HG02571 (cell line): ENCODE data around the gene PAX3.

Experiments
- ATAC-seq: cut with Tn5 transposase; IDR thresholded peaks from one replicate; pipeline ENCODE4 v1.9.1; 2021; ENCODE audit warnings: mild to moderate bottlenecking, moderate library complexity; ENCODE audit not compliant: unreplicated experiment

Gene PAX3

DNA sequence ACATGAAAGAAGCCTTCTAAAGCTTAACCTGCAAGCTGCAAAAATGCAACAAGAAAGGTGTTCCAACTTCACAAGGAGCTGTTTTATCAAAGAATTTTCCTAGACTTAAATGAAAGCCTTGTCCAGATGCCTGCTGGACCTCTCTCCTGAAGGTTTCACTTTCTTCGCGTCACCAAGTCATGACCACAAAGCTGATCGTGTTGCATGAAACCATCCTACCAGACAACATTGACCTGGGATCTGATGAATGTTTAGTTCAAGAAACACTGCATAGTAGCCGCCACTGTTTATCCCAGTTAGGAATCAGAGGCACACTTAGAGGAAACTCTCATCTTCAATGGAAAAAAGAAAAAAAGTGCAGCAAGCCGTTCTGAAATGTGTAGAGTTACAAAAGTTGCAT lies 26.9 kb downstream of the PAX3 start:
- no peak for ATAC-seq

DNA sequence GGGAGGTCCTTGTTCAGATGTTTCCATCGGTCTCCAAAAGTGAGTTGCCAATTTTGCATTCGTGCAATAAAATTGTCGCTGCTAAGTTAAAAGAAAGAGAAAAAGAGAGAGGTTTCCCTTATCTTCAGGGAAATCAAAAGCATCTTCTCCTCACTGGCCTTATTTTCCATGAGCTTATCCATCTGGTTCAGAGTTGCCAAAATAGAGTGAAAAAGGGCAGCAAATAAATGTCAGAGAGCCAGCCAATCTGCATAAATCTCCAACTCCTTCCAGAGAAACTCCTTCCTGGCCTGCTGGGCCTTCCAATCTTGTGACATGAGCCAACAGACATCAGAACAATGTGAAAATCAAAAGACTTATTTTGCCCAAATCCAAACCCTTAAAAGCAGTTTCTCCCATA lies 28.4 kb downstream of the PAX3 start:
- no peak for ATAC-seq

DNA sequence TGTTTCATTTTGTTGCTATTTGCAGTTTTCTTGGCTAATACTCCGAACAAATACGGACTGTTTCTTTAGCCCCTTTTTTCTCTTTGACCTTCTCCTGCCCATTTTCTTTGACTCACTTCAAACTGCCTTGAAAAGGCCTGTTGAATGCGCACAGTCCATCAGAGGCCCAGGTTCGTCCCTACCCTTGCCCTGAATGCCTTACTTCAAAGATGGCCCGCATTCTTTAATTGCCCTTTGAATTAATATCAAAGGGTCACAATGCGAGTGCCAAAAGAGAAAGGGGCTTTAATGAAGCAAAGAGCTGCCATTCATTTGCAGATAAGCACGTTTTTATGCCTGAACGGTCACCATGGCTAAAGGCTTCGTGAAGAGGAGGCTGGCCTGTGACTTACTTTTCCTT lies 29.7 kb downstream of the PAX3 start:
- no peak for ATAC-seq

DNA sequence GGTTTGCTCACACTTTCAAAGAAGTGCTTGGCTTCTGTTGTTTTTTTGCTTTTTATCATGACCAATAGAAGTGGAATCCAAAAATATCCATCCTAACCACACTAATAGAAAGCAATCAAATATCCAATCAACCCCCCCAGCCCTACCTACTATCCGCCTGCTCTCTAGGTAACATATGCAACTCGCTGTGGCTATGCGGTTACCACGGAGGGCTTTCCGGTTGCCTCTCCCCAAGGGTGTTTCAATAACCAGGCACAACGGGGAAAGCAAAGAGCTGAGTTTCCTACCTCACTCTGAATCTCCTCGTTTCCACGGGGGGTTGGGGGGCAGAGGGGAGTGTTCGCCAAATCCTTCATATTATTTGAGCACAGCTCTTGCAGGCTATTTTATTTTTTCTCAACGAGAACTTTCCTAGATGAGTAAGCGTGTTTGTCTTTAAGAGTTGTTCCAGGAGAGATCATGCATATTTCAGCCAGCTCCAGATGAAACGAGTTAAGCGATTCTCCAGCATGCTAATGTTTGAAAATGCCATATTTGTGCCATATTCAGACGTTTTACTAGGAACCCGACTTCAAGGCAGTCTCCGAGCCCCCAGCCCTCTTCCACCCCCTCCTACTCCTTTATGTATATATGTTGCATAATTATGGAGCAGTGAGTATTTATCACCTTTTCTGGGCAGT lies 30.3 kb downstream of the PAX3 start:
- ATAC-seq: no peak

DNA sequence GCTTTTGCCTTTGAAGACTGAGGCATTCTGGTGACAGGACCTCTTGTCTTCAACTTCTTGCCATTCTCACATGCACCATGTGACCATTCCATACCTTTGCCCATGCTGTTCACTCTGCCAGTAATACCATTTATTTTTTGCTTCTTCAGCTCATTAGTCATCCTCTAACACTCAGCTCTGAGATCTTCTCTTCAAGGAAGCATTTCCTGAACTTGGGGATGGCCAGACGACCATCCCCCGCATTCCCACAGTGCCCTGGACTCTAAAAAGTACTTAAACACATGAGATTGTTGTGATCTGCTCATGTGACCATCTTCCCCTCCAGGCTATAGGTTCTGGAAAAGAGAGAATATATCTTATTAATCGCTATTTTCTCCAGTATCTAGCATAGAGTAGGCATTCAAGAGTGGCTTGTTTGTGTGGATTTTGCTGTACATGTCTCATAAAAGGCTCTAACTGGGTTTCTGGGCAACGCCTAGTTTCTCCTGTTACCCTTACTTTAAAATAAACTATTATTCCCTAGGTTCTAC lies 33.9 kb downstream of the PAX3 start:
- no peak for ATAC-seq

DNA sequence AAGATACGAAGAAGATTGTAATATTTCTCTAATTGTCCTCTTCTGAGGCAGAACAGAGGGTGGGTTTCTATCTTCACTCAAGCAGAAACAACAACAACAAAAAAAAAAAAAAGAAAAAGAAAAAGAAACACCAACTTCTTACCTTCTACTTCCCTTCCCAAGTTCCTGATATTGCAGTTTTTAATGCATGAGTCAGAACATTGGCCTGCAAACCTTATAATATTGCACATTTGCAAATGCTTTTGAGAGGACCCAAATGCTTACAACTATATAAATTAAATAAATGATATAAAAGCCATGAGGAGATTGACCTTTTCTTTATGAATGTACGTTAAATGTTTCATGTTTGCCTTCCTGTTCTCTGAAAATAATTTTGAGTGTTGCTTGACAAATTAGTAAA lies 37.3 kb downstream of the PAX3 start:
- no peak for ATAC-seq

DNA sequence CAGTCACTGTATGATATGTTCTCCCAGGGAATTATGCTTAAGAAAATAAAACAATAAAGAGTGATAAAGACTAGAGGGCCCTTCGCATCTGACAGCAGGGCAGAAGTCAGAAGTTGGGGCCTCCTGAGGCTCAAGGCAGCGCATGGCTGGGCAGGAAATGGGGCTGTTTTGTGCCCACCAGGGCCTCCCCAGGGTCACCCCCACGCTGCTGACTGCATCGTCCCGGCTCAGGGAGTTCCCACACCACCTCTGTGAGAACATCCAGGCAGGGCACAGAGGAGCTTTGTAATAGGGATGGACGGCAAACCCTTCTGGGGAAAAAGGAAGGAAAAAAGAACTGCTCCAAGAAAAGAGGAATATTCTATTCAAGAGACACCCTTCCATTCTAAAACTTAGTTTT lies 41.2 kb downstream of the PAX3 start:
- no peak for ATAC-seq

DNA sequence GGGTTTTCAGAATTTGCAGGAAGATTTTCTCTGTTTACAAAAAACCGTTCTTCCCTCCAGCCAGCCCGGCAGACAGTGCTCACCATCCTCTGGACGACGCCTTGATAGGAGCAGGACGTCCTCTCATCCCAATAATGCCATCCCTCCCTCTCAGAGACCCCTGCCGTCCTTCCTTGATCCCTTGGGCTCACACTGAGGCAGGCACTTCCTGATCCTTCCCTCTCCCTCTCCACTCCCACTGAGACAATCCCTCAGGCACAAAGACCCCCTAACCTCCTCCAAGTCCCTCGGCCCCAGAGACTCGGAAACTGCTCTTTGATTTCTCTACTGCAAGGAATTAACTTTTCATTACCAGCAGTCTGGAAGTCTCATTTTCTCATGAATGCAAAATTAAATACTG lies 42.5 kb downstream of the PAX3 start:
- ATAC-seq: no peak

GRCh38 chr2:222255090-222255489 lies 43.7 kb downstream of the PAX3 start:
- ATAC-seq: no peak

DNA sequence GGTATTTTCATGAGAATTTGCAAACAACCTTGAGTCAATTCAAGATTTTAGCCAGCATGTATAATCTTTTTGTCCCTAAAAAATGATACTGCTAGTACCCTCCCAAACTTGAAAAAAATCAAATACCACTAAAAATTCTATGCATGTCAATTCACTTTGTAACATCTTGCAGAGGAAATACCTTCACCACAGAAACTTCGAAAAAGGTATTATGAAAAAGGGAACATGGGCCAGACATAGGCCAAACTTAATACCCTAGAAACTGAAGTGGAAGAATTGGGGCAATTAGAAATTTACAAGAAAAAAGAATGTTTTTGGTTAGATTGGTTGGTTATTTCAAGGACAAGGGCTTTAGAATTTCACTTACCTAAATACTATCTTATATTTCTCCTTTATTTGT lies 48.5 kb downstream of the PAX3 start:
- no peak for ATAC-seq

DNA sequence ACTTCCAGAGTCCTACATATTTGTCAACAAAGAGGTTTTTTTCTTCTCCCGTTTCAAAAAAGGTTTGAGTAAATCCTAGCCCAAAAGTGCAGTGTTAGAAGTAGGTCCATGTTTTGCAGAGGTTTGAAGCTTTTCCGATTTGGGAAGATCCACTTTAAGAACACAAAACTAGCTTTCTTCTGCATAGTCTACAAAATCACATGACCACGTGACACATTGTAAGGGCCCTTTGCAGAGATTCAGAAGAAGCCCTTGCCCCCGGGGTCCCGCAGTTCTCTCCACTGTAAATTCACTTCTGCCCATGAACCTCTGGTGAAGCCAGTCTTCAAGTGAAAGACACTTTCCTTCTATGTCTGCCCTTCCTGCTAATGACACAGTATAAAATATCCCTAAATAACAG lies 49.4 kb downstream of the PAX3 start:
- no peak for ATAC-seq

DNA sequence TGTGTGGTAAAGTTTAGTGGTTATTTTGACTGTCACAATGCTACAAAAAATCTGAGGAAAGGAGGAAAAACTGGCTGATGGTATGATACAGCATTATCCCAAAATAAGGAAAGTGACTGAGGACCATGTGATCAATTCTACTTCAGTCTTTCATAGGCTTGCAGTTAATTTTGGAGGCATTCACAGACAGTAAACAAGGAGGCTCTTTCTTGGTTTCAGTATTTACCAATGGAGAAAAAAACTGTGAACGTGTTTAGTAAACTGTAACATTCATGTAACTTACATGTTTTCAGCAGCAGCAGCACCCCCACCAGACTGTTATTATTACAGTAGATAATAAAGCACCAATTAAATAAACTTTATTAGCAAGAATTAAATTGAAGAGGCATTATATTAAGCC lies 50.0 kb downstream of the PAX3 start:
- no peak for ATAC-seq

GRCh38 chr2:222248256-222248655 lies 50.5 kb downstream of the PAX3 start:
- no peak for ATAC-seq

DNA sequence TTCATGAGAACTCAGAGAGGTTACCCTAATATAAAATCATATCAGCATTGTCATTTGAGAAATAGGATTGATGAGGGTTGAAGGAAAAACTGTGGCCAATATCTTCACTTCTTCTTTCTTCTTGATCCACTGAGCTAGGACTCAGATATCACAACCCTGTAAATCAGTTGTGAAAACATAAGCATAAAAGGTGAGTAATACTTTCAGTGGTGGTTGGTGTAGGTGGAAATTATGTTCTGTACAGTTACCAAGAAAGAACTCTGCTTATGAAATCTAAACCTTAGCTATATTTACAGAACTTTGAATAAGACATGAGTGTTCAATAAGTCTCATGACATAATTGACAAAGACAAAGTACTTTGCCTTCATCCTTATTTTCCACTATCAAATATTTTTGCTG lies 56.3 kb downstream of the PAX3 start:
- ATAC-seq: no peak

DNA sequence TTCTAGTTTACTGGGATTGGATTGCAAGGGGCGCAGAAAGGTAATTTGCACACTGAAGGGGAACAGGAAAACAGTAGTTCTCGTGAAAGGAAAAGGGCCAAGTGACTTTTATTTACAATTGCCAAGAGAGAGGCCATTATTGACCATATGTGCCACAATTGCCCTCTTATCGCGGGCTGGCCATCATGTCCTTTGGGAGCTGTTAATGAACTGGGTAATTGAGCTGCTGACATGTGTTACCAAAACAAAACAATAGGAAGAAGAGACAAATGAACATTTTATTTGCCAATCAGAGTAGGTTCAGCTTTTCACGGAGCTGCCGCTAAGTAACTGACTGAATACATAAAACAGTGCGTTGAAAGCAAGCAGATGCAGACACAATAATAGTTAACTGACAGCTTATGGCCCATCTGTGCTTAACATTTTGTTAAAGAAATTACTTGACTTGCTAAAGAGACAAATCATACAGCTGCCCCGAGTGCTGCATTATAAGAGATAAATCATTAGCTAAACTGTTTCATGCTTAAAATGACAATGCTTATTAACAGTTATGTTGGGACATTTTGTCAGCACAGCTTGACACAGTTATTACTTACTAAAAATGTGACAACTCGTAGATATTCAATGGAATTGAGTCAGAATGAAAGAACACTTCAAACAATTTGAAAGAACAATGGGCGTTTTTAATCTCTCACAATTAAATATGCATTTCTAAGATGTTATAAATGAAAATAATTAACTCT lies 57.5 kb downstream of the PAX3 start:
- no peak for ATAC-seq

GRCh38 chr2:222240676-222241049 lies 58.1 kb downstream of the PAX3 start:
- ATAC-seq: no peak

DNA sequence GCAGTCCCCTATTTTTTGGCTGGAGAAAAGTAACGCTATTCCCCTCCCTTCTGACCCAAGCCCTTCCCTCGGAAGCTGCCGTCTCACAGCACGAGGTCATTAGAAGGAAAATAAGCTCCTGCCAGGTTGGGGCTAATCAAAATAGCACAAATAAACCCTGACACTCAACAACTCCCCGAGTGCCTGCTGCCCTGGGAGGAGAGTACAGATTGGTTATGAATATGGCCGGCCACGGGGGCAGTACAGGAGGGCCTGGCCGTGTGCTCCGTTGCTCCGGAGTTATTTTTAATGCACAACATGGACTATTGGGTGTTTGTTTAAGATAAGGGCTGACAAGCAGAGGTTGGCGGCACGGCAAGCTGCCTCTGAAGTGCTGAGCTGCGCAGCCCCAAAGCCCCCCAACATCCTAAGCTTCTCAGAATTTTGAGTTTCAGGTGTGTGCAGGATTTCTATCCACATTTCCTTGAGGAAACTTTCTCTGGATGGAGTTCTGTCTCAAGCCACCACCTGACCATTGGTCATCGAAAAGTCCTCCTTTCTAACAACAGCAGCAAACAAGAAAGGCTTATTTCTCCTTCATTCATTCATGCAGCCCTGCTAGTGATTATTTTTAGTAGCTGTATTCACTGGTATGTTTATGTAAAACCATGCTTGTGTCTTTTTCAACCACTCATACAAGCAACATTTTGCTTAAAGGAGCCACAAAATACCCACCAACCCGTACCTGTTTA lies 58.7 kb downstream of the PAX3 start:
- no peak for ATAC-seq

DNA sequence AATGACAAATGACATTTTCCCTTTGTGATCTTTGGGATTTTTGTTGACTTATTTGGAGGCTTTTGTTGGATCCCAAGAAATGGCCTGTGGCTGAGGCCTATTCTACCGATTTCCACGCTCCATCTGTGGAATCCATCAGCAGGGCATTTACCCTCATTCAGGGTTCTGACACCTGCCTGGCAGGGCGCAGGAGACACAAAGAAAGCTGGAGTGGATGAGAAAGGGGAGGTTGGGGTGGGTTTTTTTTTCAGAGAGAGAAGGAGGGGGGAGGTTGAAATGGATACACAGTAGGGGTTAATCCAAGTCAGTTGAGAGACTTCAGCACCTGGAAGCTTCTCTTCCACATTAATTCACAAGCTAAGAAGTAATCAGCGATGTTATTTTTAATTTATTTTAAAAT lies 59.7 kb downstream of the PAX3 start:
- ATAC-seq: no peak

GRCh38 chr2:222238072-222238471 lies 60.7 kb downstream of the PAX3 start:
- ATAC-seq: no peak

DNA sequence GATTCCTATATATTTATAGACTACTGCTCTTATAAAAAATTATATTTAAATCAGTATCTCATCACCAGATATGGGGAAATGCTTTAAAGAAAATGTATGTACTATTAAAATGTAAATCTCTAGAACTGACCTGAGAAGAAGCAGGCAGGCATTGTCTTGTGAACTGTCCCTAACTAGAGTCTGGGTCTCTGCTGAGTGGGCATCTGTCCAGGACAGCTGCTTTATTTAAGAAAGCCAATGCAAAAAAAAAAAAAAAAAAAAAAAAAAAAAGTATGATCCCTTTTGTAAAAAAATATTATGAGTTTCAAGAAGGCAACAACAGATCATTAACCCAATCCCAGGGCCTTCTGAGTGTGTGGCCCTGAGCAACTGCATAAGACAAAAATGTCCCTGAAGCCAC lies 66.0 kb downstream of the PAX3 start:
- ATAC-seq: no peak

DNA sequence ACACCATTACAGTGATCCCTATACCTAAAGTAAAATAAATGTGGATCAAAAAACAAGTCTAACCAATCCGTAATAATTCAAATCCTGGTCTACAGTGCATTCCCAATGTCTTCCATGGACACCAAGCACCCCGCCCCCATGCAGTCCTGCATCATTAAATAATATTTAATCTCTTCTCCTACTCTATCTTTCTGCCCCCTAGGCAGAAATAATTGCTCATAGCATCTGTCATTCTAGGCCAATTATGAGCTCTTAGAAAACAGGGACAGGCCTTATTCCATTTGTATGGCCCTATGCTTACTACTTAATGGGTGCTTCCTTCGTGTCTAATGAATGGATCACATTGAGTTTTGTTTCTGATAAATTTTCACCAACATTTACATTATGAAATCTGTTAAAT lies 66.4 kb downstream of the PAX3 start:
- ATAC-seq: no peak

GRCh38 chr2:222228054-222228453 lies 70.7 kb downstream of the PAX3 start:
- ATAC-seq: no peak
